HepG2 (cell line): ENCODE results near the gene PERP. TPM values are rescaled to one million over a fixed set of nuclear protein-coding genes. Genes with fewer than 3 reads are reported as not detected.

Experiments used
- ATAC-seq: fragments of 200-7000 bp; cut with Tn5 transposase; 3 replicates; pipeline ENCODE4 v1.9.1; 2020; ENCODE audit warnings: mild to moderate bottlenecking, moderate library complexity
- BruUV-seq: library from RNA; stranded (reverse); fragments of 400-500 nt; replicated peaks from 2 replicates; lab custom pipeline; 2021; lab: Mats Ljungman, UMichigan
- CTCF ChIA-PET: fragments of 300-600 bp; formaldehyde crosslinking; extraction: SDS; loops from one replicate; lab custom pipeline; 2021; ENCODE audit warnings: low total read pairs, inconsistent platforms, low intra/inter-chr PET ratio; lab: Yijun Ruan, JAX
- POLR2A ChIA-PET: fragments of 350-600 bp; sonication (Branson Sonifier 250); formaldehyde crosslinking; loops from one replicate; lab custom pipeline; 2020; ENCODE audit warnings: antibody characterized with exemption, inconsistent platforms; lab: Yijun Ruan, JAX
- DNase-seq: peaks from one replicate; pipeline ENCODE4 v3.0.0-alpha.2; 2015; ENCODE audit warnings: low spot score
- FAIRE-seq: peaks from 3 replicates; lab custom pipeline; 2011; peaks lifted over from hg19 to GRCh38; lab: Jason Lieb, UNC
- H2AFZ ChIP-seq: one replicate; pipeline ENCODE4 v1.6.1; 2011; ENCODE audit warnings: low read length, inconsistent platforms
- H3K27ac ChIP-seq: fragments of 300-600 bp; 3 replicates; pipeline ENCODE4 v1.8.0; 2011; ENCODE audit warnings: mixed run types, mild to moderate bottlenecking, mixed read lengths, low read length, inconsistent platforms; ENCODE audit not compliant: insufficient read depth; ENCODE audit errors: extremely low read length
- H3K27me3 ChIP-seq, 2 experiments: fragments of 200-600 bp in 1 of 2; 2 replicates in 1 of 2; 3 replicates in 1 of 2; pipeline versions ENCODE4 v1.6.0 to v1.8.0; 2011; ENCODE audit warnings: low read length in 2 of 2, mild to moderate bottlenecking in 2 of 2, moderate library complexity in 2 of 2, inconsistent platforms in 1 of 2; ENCODE audit not compliant: insufficient read depth in 2 of 2, control insufficient read depth in 1 of 2
- H3K36me3 ChIP-seq, 2 experiments: fragments of 200-600 bp in 1 of 2; replicated peaks in 1 of 2; 2 replicates in 1 of 2; 3 replicates in 1 of 2; pipeline versions ENCODE4 v1.5.1 to v1.8.0; 2011; ENCODE audit warnings: low read length in 2 of 2, inconsistent platforms in 1 of 2; ENCODE audit not compliant: insufficient read depth in 2 of 2, control insufficient read depth in 1 of 2
- H3K4me1 ChIP-seq: 2 replicates; pipeline ENCODE4 v1.5.1; 2012; ENCODE audit warnings: low read length, inconsistent platforms; ENCODE audit not compliant: insufficient read depth
- H3K4me2 ChIP-seq: 2 replicates; pipeline ENCODE4 v1.6.0; 2011; ENCODE audit warnings: low read depth, low read length, inconsistent platforms
- H3K4me3 ChIP-seq, 3 experiments: fragments of 200-600 bp in 1 of 3; sonication (generic), shearing (Covaris generic) in 1 of 3; replicated peaks in 1 of 3; 2 replicates each; pipeline ENCODE4 v1.5.1; 2011 to 2016; ENCODE audit warnings: low read length in 3 of 3, inconsistent platforms in 2 of 3, low read depth in 2 of 3, mild to moderate bottlenecking in 2 of 3, control low read depth in 1 of 3, mixed read lengths in 1 of 3; ENCODE audit not compliant: insufficient read depth in 1 of 3
- H3K79me2 ChIP-seq: one replicate; pipeline ENCODE4 v1.6.1; 2011; ENCODE audit warnings: low read length, inconsistent platforms; ENCODE audit not compliant: insufficient read depth
- H3K9ac ChIP-seq: 2 replicates; pipeline ENCODE4 v1.6.0; 2011; ENCODE audit warnings: mild to moderate bottlenecking, low read depth, low read length, inconsistent platforms; ENCODE audit not compliant: insufficient read depth
- H3K9me3 ChIP-seq: 2 replicates; pipeline ENCODE4 v1.5.1; 2012; ENCODE audit warnings: mild to moderate bottlenecking, low read length
- H4K20me1 ChIP-seq: 2 replicates; pipeline ENCODE4 v1.6.0; 2011; ENCODE audit warnings: inconsistent platforms, mild to moderate bottlenecking, low read length, moderate library complexity; ENCODE audit not compliant: insufficient read depth
- CBFB ChIP-seq: sonication (generic); formaldehyde crosslinking; IDR thresholded peaks from 2 replicates; pipeline ENCODE4 v1.4.0; 2020; ENCODE audit warnings: missing genetic modification reagents
- PRMT3 ChIP-seq: sonication (generic); formaldehyde crosslinking; IDR thresholded peaks from 2 replicates; pipeline ENCODE4 v1.8.1; 2022; ENCODE audit warnings: low read depth, mild to moderate bottlenecking, moderate library complexity, missing genetic modification reagents, borderline replicate concordance
- ZNF720 ChIP-seq: sonication (generic); formaldehyde crosslinking; IDR thresholded peaks from 2 replicates; pipeline ENCODE4 v1.4.0; 2020; ENCODE audit warnings: missing genetic modification reagents
- WGBS: methylation state at CpG from one replicate; pipeline ENCODE4 v1.1.6; 2017; ENCODE audit warnings: low lambda C conversion rate; 5-methylcytosine and 5-hydroxymethylcytosine counted together
- in situ Hi-C: cut with HindIII; loops from 2 replicates; pipeline ENCODE4 v1.10.0; 2017; ENCODE audit warnings: low pct_unique_long_range_greater_than_20kb; ENCODE audit not compliant: extremely low pct_ligation_motif_present
- intact Hi-C: fragments of 100-400 bp; cut with micrococcal nuclease; formaldehyde crosslinking; loops from one replicate; pipeline ENCODE4 v1.10.0; 2022; ENCODE audit not compliant: unreplicated experiment
- polyA plus RNA-seq, 8 experiments: library from polyadenylated mRNA; depleted of rRNA in 3 of 8; stranded (reverse) in 7 of 8; unstranded in 1 of 8; fragments of >200 nt; fragmentation: Illumina TruSeq in 4 of 8; extraction: Trizol in 4 of 8; gene quantifications; 2 replicates each; pipeline versions ENCODE4 v1.2.1 to v1.2.3, GENCODE V29; 2011 to 2016; ENCODE audit warnings: low read depth in 4 of 8, missing spikeins in 1 of 8, mixed read lengths in 1 of 8; ENCODE audit not compliant: insufficient read depth in 1 of 8
- total RNA-seq, 5 experiments: library from RNA; depleted of rRNA; stranded (reverse); fragments of >200 nt; fragmentation: Illumina TruSeq; extraction: Trizol; gene quantifications; 2 replicates each; pipeline ENCODE4 v1.2.3, GENCODE V29; 2016; ENCODE audit warnings: low read depth in 1 of 5
- TF ChIP-seq, protein P1 (sequence below): sonication (generic); formaldehyde crosslinking; IDR thresholded peaks from 2 replicates; pipeline ENCODE4 v1.5.1; 2020; ENCODE audit warnings: mild to moderate bottlenecking, missing genetic modification reagents, borderline replicate concordance

PERP gene
- total and polyA plus RNA-seq, 2 of the 13 experiments (the other 11 are each of a cell fraction or from before 2014, with no cell fraction given), result 26.0 to 53.0 TPM

DNA sequence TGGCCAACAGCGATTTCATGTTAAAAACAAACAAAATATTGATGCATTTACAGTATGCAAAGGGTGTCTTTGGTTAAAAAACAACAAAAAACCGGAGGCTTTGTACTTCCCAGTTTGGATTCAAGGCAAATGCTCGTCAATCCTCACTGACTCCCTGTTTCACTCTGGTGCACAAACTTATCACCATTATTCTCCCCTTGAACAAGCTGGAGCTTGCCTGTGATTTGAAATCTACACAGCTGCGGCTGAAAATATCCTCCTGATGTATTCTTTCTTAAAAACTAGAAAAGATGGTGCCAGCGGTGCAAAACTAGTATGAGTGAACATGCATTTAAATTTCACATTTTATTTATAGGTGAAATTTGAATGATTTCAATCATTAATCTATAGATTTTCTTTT, 3.3 kb downstream of the PERP start:
- Histone ChIP-seq H3K4me1 (peaks cover 29% of the 10 kb centered on the region), H3K4me2 (peak overlapping the region; percentile 20; the same call in 1 of the 2 replicates), H3K27me3 (no peaks in the 10 kb centered on the region; a peak in 1 of 5 replicates), H4K20me1 (peaks cover 4% of the 10 kb centered on the region; the same call in 1 of the 2 replicates), H3K27ac (no peak overlapping the region), H3K79me2 (peaks cover 70% of the 10 kb centered on the region), H3K4me3 (no peak overlapping the region), H3K36me3 (no peaks in the 10 kb centered on the region; a peak in 1 of 5 replicates), H3K9ac (peak overlapping the region; percentile 1; the same call in 1 of the 2 replicates), H3K9me3 (no peaks in the 10 kb centered on the region), H2AFZ (no peak overlapping the region)
- no peak for FAIRE-seq
- intact Hi-C loops, result no loop called here
- CTCF ChIA-PET, result interaction anchor here (1.1 kb wide), 1 partner anchor 12 kb away, joined by 3 read pairs; no protein-coding TSS in a partner anchor
- no peak for DNase-seq
- 90% methylated on average over 5 of the region's 5 CpGs for WGBS
- POLR2A ChIA-PET, result no interaction called here
- TF ChIP-seq, protein P1, sequence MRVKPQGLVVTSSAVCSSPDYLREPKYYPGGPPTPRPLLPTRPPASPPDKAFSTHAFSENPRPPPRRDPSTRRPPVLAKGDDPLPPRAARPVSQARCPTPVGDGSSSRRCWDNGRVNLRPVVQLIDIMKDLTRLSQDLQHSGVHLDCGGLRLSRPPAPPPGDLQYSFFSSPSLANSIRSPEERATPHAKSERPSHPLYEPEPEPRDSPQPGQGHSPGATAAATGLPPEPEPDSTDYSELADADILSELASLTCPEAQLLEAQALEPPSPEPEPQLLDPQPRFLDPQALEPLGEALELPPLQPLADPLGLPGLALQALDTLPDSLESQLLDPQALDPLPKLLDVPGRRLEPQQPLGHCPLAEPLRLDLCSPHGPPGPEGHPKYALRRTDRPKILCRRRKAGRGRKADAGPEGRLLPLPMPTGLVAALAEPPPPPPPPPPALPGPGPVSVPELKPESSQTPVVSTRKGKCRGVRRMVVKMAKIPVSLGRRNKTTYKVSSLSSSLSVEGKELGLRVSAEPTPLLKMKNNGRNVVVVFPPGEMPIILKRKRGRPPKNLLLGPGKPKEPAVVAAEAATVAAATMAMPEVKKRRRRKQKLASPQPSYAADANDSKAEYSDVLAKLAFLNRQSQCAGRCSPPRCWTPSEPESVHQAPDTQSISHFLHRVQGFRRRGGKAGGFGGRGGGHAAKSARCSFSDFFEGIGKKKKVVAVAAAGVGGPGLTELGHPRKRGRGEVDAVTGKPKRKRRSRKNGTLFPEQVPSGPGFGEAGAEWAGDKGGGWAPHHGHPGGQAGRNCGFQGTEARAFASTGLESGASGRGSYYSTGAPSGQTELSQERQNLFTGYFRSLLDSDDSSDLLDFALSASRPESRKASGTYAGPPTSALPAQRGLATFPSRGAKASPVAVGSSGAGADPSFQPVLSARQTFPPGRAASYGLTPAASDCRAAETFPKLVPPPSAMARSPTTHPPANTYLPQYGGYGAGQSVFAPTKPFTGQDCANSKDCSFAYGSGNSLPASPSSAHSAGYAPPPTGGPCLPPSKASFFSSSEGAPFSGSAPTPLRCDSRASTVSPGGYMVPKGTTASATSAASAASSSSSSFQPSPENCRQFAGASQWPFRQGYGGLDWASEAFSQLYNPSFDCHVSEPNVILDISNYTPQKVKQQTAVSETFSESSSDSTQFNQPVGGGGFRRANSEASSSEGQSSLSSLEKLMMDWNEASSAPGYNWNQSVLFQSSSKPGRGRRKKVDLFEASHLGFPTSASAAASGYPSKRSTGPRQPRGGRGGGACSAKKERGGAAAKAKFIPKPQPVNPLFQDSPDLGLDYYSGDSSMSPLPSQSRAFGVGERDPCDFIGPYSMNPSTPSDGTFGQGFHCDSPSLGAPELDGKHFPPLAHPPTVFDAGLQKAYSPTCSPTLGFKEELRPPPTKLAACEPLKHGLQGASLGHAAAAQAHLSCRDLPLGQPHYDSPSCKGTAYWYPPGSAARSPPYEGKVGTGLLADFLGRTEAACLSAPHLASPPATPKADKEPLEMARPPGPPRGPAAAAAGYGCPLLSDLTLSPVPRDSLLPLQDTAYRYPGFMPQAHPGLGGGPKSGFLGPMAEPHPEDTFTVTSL (CRISPR knock-in tag), result no peak
- no peak for TF ChIP-seq PRMT3 (CRISPR knock-in tag)
- TF ChIP-seq ZNF720 (CRISPR knock-in tag), result no peak
- TF ChIP-seq CBFB (CRISPR knock-in tag), result no peak
- no TSS peak for BruUV-seq
- in situ Hi-C loops, result loop anchor here (10.0 kb wide), 1 partner anchor 399 kb away; no protein-coding TSS in a partner anchor
- ATAC-seq, result no peak
